Esophagus squamous epithelium (tissue), 5 donors: ENCODE results near the gene PYGO1. TPM values are rescaled to one million over a fixed set of nuclear protein-coding genes. Genes with fewer than 3 reads are reported as not detected.

Experiments
- DNase-seq: peaks from one replicate; lab custom pipeline; 2025; lab: John Stamatoyannopoulos, UW
- H3K27ac ChIP-seq, 4 donors: fragments of 200-600 bp; sonication (generic); one replicate each; pipeline ENCODE4 v1.5.1; 2016 to 2019; ENCODE audit warnings: mild to moderate bottlenecking in 1 of 4
- H3K27me3 ChIP-seq, 4 donors: fragments of 200-600 bp; sonication (generic); 1 replicate in 3 of 4; 2 replicates in 1 of 4; pipeline versions ENCODE4 v1.5.1 to v1.6.0; 2017 to 2021; ENCODE audit warnings: antibody characterized with exemption in 1 of 4
- H3K36me3 ChIP-seq, 3 donors: fragments of 200-600 bp; sonication (generic); one replicate each; pipeline ENCODE4 v1.5.1; 2016 to 2019
- H3K4me1 ChIP-seq, 3 donors: fragments of 200-600 bp; sonication (generic); one replicate each; pipeline ENCODE4 v1.5.1; 2017 to 2019
- H3K4me3 ChIP-seq, 4 donors: fragments of 200-600 bp; sonication (generic); 1 replicate in 3 of 4; 2 replicates in 1 of 4; pipeline ENCODE4 v1.5.1; 2016 to 2019; ENCODE audit warnings: mild to moderate bottlenecking in 2 of 4, moderate library complexity in 1 of 4
- H3K9me3 ChIP-seq, 3 donors: fragments of 200-600 bp; sonication (generic); one replicate each; pipeline ENCODE4 v1.5.1; 2016 to 2019
- POLR2A ChIP-seq, 4 donors: fragments of 450-650 bp; IDR thresholded peaks; one replicate each; pipeline ENCODE4 v1.6.1; 2017; ENCODE audit warnings: antibody characterized with exemption in 4 of 4, mild to moderate bottlenecking in 4 of 4, moderate library complexity in 3 of 4
- WGBS, 2 donors: methylation state at CpG; one replicate each; pipeline ENCODE4 v1.1.5; 2018; 5-methylcytosine and 5-hydroxymethylcytosine counted together
- intact Hi-C: fragments of 100-400 bp; cut with DNase I; formaldehyde crosslinking; loops from one replicate; pipeline ENCODE4 v1.15.0; 2022
- total RNA-seq, 4 donors: library from RNA; depleted of rRNA; stranded (reverse); fragments of >200 nt; gene quantifications; one replicate each; pipeline ENCODE4 v1.1.0, GENCODE V29; 2016
- TF ChIP-seq, protein P1 (sequence below), 6 experiments: fragments of 450-650 bp in 4 of 6; fragments of 200-600 bp in 2 of 6; sonication (generic) in 2 of 6; IDR thresholded peaks; one replicate each; pipeline ENCODE4 v1.5.1; 2016 to 2019; ENCODE audit warnings: antibody characterized with exemption in 6 of 6, mild to moderate bottlenecking in 4 of 6, moderate library complexity in 4 of 6
- donor health status: DM: yes; HTN: yes; CAD: no.

PYGO1 gene
- total RNA-seq, 4 donors from 2014 or later: 1.3 to 5.1 (median 1.8) TPM

GRCh38 chr15:55522742-55523450 lies 65.2 kb downstream of the PYGO1 start:
- no peak overlapping the region for H3K4me3 ChIP-seq
- no peaks in the 10 kb centered on the region for H3K36me3 ChIP-seq
- DNase-seq: no peak
- 63 to 84% methylated on average over 3 of the region's 3 CpGs for WGBS, 2 donors
- H3K27me3 ChIP-seq: peaks cover 0 to 11% (median 0%) of the 10 kb centered on the region in 4 donors
- intact Hi-C loops: loop anchor here (10.0 kb wide), 1 partner anchor 122 kb away; no protein-coding TSS in a partner anchor
- no peaks in the 10 kb centered on the region for H3K4me1 ChIP-seq
- TF ChIP-seq, protein P1, sequence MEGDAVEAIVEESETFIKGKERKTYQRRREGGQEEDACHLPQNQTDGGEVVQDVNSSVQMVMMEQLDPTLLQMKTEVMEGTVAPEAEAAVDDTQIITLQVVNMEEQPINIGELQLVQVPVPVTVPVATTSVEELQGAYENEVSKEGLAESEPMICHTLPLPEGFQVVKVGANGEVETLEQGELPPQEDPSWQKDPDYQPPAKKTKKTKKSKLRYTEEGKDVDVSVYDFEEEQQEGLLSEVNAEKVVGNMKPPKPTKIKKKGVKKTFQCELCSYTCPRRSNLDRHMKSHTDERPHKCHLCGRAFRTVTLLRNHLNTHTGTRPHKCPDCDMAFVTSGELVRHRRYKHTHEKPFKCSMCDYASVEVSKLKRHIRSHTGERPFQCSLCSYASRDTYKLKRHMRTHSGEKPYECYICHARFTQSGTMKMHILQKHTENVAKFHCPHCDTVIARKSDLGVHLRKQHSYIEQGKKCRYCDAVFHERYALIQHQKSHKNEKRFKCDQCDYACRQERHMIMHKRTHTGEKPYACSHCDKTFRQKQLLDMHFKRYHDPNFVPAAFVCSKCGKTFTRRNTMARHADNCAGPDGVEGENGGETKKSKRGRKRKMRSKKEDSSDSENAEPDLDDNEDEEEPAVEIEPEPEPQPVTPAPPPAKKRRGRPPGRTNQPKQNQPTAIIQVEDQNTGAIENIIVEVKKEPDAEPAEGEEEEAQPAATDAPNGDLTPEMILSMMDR (IDR thresholded peaks at IDR 0.05): no peak
- TF ChIP-seq POLR2A (IDR thresholded peaks at IDR 0.05): no peak
- H3K27ac ChIP-seq: no peak overlapping the region
- H3K9me3 ChIP-seq: no peaks in the 10 kb centered on the region

DNA sequence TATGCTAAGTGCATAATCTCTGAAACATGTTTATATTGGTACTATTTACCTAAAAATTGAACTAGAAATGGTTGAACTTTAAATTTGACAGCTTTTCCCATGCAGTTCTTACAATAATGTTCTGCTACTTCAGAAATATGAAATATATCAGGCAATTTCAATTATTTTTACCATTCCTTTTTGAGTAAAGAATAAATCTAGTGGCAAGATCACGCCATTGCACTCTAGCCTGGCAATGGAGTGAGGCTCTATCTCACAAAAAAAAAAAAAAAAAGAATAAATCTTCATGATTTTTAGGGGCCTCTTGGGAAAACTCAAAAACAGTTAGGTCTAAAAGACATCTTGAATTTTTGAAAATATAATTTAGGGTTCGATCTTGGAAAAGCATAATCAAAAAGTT lies 69.5 kb downstream of the PYGO1 start:
- no peak overlapping the region for H3K27ac ChIP-seq
- H3K9me3 ChIP-seq: no peaks in the 10 kb centered on the region
- no peaks in the 10 kb centered on the region for H3K27me3 ChIP-seq
- H3K4me3 ChIP-seq: no peak overlapping the region
- H3K4me1 ChIP-seq: no peaks in the 10 kb centered on the region
- H3K36me3 ChIP-seq: no peaks in the 10 kb centered on the region
- DNase-seq: no peak
- intact Hi-C loops: no loop called here
- TF ChIP-seq POLR2A (IDR thresholded peaks at IDR 0.05): no peak
- TF ChIP-seq, protein P1 (IDR thresholded peaks at IDR 0.05): peak in 2 of 6 experiments; percentile 8 to 17
- 62 to 76% methylated on average over 2 of the region's 2 CpGs for WGBS, 2 donors

GRCh38 chr15:55518009-55518408 lies 70.1 kb downstream of the PYGO1 start:
- Histone ChIP-seq H3K4me1 (no peaks in the 10 kb centered on the region), H3K4me3 (no peak overlapping the region), H3K27me3 (no peaks in the 10 kb centered on the region), H3K9me3 (no peaks in the 10 kb centered on the region), H3K27ac (no peak overlapping the region), H3K36me3 (no peaks in the 10 kb centered on the region)
- 70 to 89% methylated on average over 3 of the region's 3 CpGs for WGBS, 2 donors
- DNase-seq: no peak
- no peak for TF ChIP-seq POLR2A (IDR thresholded peaks at IDR 0.05)
- TF ChIP-seq, protein P1 (IDR thresholded peaks at IDR 0.05): no peak
- intact Hi-C loops: no loop called here

DNA sequence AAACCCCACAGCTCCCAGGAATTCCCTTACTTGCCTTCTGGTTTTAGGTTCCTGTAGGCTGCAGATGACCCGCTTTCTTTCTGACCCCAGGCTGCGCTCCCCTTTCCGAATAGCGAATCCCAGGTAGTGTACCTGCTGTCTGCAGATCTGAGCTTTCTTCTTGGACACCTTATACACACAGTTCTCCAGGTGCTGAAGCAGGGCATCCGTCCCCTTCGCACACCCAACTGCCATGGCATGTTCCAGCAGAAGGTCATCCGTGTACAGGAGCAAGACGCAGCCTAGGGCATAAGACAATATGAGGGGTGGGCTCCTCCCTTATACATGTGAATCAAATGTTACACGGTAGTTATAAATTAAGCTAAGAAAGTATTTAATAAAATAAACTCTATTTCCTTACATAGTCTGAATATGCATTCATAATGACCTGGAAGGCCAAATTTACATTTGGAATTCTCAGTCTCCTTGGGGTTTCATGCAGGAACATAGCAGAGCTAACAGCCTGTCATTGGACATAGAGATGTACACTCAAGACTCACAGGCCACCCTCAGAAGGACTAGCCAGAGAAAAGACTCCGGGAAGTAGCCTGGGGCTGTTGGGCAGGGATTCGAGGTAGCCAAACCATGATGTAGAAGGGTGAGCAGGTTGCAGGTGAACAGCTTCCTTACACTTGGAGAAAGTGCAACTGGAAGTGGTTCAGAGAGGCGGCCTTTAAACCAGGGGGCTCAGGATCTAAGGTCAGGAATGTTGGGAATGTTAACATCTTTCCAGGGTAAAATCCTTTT lies 72.0 kb downstream of the PYGO1 start:
- TF ChIP-seq, protein P1 (IDR thresholded peaks at IDR 0.05): no peak
- no peak for TF ChIP-seq POLR2A (IDR thresholded peaks at IDR 0.05)
- WGBS, 2 donors: 82 to 86% methylated on average over 10 to 12 of the region's 12 CpGs
- H3K9me3 ChIP-seq: no peaks in the 10 kb centered on the region
- H3K4me3 ChIP-seq: no peak overlapping the region
- no peaks in the 10 kb centered on the region for H3K36me3 ChIP-seq
- intact Hi-C loops: no loop called here
- no peak for DNase-seq
- no peaks in the 10 kb centered on the region for H3K4me1 ChIP-seq
- no peak overlapping the region for H3K27ac ChIP-seq
- no peaks in the 10 kb centered on the region for H3K27me3 ChIP-seq

DNA sequence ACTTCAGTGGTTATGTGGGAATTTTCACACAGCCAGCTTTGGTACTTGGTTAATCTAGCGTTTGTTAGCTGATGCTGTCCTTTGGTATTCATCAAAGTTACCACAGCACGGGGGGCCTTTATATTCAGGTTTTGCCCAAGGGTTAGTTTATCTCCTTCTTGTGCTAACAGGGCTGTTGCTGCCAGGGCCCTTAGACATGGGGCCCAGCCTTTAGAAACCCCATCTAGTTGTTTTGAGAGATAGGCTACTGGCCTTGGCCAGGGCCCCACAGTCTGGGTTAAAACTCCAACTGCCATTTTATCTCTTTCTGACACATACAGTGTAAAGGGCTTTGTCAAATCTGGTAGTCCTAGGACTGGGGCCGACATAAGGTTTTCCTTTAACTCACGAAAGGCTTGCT lies 72.7 kb downstream of the PYGO1 start:
- no peak for TF ChIP-seq POLR2A (IDR thresholded peaks at IDR 0.05)
- TF ChIP-seq, protein P1 (IDR thresholded peaks at IDR 0.05): no peak
- H3K27me3 ChIP-seq: no peaks in the 10 kb centered on the region
- intact Hi-C loops: no loop called here
- no peaks in the 10 kb centered on the region for H3K9me3 ChIP-seq
- no peak overlapping the region for H3K4me3 ChIP-seq
- no peaks in the 10 kb centered on the region for H3K4me1 ChIP-seq
- no peak overlapping the region for H3K27ac ChIP-seq
- H3K36me3 ChIP-seq: no peaks in the 10 kb centered on the region
- 79 to 86% methylated on average over 4 of the region's 4 CpGs for WGBS, 2 donors
- no peak for DNase-seq
